Muscle of leg (tissue), 11 donors: ENCODE data around the gene TAF4. TPM values are rescaled to one million over a fixed set of nuclear protein-coding genes. Genes with fewer than 3 reads are reported as not detected.

Experiments used
- DNase-seq: peaks from one replicate; pipeline ENCODE4 v3.0.0; 2013
- H3K27ac ChIP-seq: one replicate; pipeline ENCODE4 v1.5.1; 2013; ENCODE audit warnings: mild to moderate bottlenecking, low read length, control low read depth
- H3K27me3 ChIP-seq: one replicate; pipeline ENCODE4 v1.6.1; 2013; ENCODE audit warnings: low read length; ENCODE audit not compliant: control insufficient read depth, insufficient read depth
- H3K36me3 ChIP-seq: one replicate; pipeline ENCODE4 v1.6.1; 2013; ENCODE audit warnings: low read length; ENCODE audit not compliant: control insufficient read depth, insufficient read depth
- H3K4me1 ChIP-seq: one replicate; pipeline ENCODE4 v1.6.1; 2013; ENCODE audit warnings: low read length; ENCODE audit not compliant: control insufficient read depth, insufficient read depth
- H3K4me3 ChIP-seq: one replicate; pipeline ENCODE4 v1.5.1; 2013; ENCODE audit warnings: low read length, control low read depth
- H3K9me3 ChIP-seq: replicated peaks from 2 replicates; pipeline ENCODE4 v1.6.1; 2013; ENCODE audit warnings: low read depth, low read length; ENCODE audit not compliant: control insufficient read depth
- WGBS: methylation state at CpG from one replicate; pipeline ENCODE4 v1.1.5; 2013; ENCODE audit warnings: missing lambda C conversion rate; ENCODE audit not compliant: insufficient coverage; 5-methylcytosine and 5-hydroxymethylcytosine counted together
- polyA plus RNA-seq, 8 donors: library from polyadenylated mRNA; unstranded; fragments of 120-200 nt; gene quantifications; one replicate each; pipeline versions ENCODE4 v1.2.1 to v1.2.3, GENCODE V29; 2013; ENCODE audit warnings: inconsistent platforms in 1 of 8, low replicate concordance in 1 of 8; ENCODE audit not compliant: insufficient read length in 8 of 8, insufficient read depth in 1 of 8
- total RNA-seq: library from RNA; stranded (reverse); fragments of 120-200 nt; gene quantifications from one replicate; pipeline ENCODE4 v1.2.4, GENCODE V29; 2013

TAF4 gene
- total and polyA plus RNA-seq, 9 donors = 5.1 to 21.5 (median 11.7) TPM

DNA sequence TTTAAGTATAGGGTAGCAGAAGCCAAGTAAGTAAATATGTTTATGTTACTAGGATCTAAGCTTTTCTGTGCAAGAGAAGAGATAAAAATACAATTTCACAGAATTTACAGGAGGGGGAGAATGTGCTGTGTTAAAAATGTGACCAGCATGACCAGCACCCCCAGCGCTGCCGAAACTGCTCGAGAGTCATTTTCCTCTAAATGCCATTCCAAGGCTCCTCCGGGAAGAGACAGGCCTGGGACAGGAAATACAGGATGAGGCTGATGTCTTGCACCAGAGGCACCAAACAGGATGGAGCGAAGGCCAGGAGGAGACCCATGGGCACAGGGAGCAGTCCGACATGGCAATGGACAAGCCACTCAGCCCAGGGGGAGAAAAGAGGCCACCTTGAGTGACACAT is 21.1 kb downstream of the TAF4 start:
- Histone ChIP-seq H3K27ac (no peak overlapping the region), H3K9me3 (no peaks in the 10 kb centered on the region), H3K36me3 (no peaks in the 10 kb centered on the region), H3K4me3 (no peak overlapping the region), H3K4me1 (peaks cover 5% of the 10 kb centered on the region), H3K27me3 (no peaks in the 10 kb centered on the region)
- DNase-seq = no peak
- 44% methylated on average over 2 of the region's 6 CpGs for WGBS

DNA sequence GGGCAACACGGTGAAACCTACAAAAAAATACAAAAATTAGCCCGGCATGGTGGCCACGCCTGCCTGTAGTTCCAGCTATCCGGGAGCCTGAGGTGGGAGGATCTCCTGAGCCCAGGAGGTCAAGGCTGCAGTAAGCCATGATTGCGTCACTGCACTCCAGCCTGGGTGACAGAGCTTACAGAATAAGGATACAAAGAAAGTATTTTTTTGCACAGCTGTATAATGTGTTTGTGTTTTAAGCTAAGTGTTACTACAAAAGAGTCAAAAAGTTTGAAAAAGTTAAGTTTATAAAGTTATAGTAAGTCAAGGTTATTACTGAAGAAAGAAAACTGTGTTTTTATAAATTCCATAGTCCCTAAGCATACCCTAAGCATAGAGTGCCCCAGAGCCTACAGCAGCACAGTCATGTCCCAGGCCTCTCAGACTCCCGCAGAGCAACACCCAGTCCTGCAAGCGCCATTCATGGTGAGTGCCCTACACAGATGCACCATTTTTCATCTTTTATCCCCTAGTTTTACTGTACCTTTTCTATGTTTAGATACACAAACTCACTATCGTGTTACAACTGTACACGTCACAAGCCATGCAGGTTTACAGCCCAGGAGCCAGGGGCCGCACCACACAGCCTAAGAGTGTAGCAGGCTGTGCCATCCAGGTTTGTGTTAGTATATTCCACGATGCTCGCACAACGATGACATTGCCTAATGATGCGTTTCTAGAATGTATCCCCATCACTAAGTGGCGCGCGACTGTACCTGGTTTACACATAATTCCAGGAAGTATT is 22.4 kb downstream of the TAF4 start:
- Histone ChIP-seq H3K27ac (no peak overlapping the region), H3K4me3 (no peak overlapping the region), H3K9me3 (peaks cover under 1% of the 10 kb centered on the region), H3K27me3 (no peaks in the 10 kb centered on the region), H3K4me1 (peaks cover 5% of the 10 kb centered on the region), H3K36me3 (no peaks in the 10 kb centered on the region)
- DNase-seq = no peak
- WGBS = 90% methylated on average over 17 of the region's 17 CpGs

DNA sequence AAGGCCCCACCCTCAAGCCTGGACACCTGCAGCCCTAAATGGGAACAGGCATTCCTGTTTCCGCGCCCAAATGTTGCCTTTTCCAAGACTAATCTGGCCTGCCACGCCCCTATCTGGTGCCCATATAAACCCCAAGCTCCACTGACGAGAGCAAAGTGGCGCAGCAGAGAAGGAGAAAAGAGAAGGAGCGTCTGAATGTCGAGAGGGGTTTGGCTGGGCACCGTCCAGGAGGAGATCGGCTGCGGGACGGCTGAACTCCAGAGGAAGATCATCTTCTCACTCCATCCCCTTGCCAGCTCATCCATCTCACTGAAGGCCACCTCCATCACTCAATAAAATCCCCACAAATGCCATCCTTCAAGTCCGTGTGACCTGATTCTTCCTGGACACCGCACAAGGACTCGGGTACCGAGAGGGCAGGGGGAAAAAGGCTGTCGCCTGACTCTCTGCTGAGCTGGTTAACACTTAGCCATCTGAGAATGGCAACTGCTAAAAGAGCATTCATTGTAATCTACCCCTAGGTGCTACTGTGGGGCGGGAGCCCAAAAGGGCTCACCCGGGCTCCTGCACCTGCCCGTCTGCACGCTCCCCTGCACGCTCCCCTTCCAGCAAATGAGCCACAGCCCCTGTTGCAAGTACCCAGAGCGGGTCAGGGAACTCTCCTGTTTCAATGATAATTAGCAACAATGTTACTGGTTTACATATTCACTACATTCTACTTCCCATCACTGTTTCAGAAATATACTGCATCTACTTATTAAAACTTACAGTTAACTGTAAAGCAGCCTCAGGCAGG is 23.5 kb downstream of the TAF4 start:
- peaks cover 7% of the 10 kb centered on the region for H3K9me3 ChIP-seq
- peaks cover 5% of the 10 kb centered on the region for H3K4me1 ChIP-seq
- H3K27me3 ChIP-seq = no peaks in the 10 kb centered on the region
- no peak overlapping the region for H3K27ac ChIP-seq
- DNase-seq = no peak
- no peaks in the 10 kb centered on the region for H3K36me3 ChIP-seq
- 92% methylated on average over 15 of the region's 22 CpGs for WGBS
- no peak overlapping the region for H3K4me3 ChIP-seq

DNA sequence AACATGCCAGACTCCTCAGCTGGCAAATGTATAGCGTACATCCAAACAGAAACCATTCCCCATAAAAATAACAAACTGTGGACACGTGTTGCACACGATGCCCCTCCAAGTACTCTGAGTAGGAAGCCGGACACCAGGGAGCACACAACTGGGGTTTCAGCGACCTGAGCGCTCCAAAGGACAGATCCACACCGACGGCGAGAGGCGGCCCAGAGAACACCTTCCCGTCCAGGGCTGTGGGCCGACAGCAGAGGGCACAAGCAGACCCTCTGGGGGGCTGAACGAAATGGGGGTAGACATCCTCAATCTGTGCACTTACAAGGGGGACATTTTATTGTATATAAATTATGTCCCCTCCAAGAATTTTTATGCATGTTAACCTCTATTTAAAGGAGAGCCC is 24.7 kb downstream of the TAF4 start:
- H3K27ac ChIP-seq = no peak overlapping the region
- peaks cover 12% of the 10 kb centered on the region for H3K9me3 ChIP-seq
- no peaks in the 10 kb centered on the region for H3K36me3 ChIP-seq
- WGBS = 78% methylated on average over 8 of the region's 13 CpGs
- no peak for DNase-seq
- H3K4me3 ChIP-seq = no peak overlapping the region
- H3K4me1 ChIP-seq = peaks cover 5% of the 10 kb centered on the region
- no peaks in the 10 kb centered on the region for H3K27me3 ChIP-seq

DNA sequence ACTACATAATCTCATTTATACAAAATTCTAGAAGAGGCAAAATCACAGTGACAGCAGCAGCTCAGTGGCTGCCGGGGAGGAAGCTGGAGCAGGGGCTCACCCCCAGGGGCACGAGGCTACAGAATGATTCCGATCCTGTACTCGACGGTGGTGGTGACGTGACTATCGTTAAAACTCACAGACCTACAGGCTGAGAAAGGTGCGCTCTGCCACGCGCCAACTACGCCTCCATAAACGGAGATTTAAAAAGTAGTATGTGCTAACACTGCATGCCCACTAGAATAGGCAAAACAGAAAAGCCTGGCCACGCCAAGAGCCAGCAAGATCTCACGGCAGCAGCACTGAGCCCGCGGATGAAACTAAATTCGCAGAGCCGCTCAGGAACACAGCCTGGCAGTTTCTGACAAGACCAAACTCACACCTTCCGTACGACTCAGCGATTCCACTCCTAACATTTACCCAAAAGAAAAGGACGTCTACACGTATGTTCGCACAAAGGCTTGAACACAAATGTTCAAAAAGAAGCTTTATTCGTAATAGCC is 25.2 kb downstream of the TAF4 start:
- DNase-seq = no peak
- H3K27ac ChIP-seq = no peak overlapping the region
- H3K36me3 ChIP-seq = no peaks in the 10 kb centered on the region
- H3K9me3 ChIP-seq = peaks cover 12% of the 10 kb centered on the region
- peaks cover 5% of the 10 kb centered on the region for H3K4me1 ChIP-seq
- H3K27me3 ChIP-seq = no peaks in the 10 kb centered on the region
- WGBS = 84% methylated on average over 25 of the region's 25 CpGs
- H3K4me3 ChIP-seq = no peak overlapping the region

DNA sequence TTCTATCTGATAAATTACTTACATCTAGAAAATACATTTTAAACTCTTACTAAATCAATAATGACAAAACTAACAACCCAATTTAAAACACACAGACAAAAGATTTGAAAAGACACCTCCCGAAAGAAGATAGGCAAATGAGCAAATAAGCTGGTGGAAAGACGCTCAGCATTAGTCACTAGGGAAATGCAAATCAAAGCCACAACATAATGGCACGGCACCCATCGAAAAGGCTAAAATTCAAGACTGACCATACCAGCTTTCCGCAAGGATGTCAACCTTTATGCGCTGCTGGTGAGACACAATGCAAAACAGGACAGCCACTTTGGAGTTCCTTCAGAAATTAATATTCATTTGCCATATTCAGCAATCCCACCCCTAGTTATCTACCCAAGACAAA is 25.9 kb downstream of the TAF4 start:
- no peak for DNase-seq
- no peak overlapping the region for H3K27ac ChIP-seq
- WGBS = 79% methylated on average over 5 of the region's 6 CpGs

DNA sequence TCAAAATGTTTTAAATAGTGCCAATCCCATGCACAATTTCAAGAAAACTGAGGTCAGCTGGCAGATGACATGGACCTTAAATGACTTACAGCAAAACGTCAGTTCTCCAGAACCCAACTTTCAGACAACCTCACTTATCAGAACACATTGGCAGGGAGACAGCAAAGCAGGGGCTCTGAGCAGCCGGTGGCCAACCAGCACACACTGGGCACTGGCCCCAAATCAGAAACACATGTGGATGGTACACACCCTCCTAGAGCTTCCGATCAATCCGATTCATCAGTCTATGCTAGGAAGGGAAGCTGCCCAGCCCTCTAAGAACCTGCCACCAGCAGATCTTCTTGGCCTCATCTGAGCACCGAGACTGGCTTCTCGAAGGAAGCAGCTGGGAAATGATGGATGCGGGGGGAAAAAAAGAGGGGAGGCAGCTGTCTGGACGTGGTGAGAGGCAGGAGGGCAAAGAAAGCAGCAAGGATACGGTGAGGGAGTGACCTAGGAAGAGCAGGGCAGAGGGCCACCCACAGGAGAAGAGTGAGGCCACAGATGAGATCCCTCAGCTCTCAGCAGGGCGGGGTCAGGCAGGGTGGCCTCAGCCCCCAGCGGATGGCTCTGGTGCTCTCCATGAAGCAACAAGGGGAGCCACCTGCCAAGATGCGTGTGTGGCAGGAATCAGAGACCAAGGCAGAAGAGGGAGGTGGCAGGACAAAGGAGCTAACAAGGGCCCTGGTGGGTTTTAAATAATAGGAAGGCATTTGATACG is 32.9 kb downstream of the TAF4 start:
- no peak overlapping the region for H3K4me3 ChIP-seq
- no peaks in the 10 kb centered on the region for H3K36me3 ChIP-seq
- no peak overlapping the region for H3K27ac ChIP-seq
- H3K27me3 ChIP-seq = no peaks in the 10 kb centered on the region
- no peak for DNase-seq
- peaks cover 13% of the 10 kb centered on the region for H3K9me3 ChIP-seq
- 50% methylated on average over 8 of the region's 13 CpGs for WGBS
- H3K4me1 ChIP-seq = peaks cover 8% of the 10 kb centered on the region

More for the DNA sequence above, 25.9 kb downstream of the TAF4 start:
- Histone ChIP-seq H3K9me3 (peaks cover 14% of the 10 kb centered on the region), H3K36me3 (no peaks in the 10 kb centered on the region), H3K4me3 (no peak overlapping the region), H3K4me1 (peaks cover 2% of the 10 kb centered on the region), H3K27me3 (no peaks in the 10 kb centered on the region)

DNA sequence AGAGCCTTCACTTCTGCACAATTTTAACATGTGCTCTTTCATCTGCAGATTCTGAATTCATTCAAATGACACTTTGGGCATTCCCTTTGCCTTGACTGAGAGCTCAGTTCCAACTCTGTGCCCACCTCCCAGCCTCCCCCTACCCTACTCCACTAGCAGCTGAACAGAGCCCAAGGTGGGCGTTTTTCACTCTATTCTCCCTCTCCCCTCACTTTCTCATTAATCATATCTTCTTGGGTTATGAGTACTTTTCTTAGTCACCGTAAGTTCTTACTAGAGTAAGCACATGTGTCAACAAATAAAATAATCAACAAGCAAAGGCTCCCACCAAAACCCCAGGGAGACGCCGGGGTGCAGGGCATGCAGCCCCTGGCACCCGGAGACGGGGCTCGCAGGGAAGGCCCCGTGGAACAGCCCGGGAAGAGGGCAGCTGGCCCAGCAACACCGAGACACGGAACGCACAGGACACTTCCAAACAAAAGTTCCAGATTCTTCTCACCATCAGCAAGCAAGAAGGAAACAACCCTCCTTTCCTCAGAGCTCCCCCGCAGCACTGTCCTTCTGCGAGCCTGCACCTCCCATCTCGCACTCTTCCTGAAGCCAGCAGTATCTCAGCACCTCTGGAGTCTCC is 34.1 kb downstream of the TAF4 start:
- H3K27ac ChIP-seq = no peak overlapping the region
- H3K27me3 ChIP-seq = no peaks in the 10 kb centered on the region
- H3K4me3 ChIP-seq = no peak overlapping the region
- peaks cover 14% of the 10 kb centered on the region for H3K4me1 ChIP-seq
- peaks cover 3% of the 10 kb centered on the region for H3K9me3 ChIP-seq
- WGBS = 84% methylated on average over 10 of the region's 15 CpGs
- no peak for DNase-seq
- no peaks in the 10 kb centered on the region for H3K36me3 ChIP-seq

DNA sequence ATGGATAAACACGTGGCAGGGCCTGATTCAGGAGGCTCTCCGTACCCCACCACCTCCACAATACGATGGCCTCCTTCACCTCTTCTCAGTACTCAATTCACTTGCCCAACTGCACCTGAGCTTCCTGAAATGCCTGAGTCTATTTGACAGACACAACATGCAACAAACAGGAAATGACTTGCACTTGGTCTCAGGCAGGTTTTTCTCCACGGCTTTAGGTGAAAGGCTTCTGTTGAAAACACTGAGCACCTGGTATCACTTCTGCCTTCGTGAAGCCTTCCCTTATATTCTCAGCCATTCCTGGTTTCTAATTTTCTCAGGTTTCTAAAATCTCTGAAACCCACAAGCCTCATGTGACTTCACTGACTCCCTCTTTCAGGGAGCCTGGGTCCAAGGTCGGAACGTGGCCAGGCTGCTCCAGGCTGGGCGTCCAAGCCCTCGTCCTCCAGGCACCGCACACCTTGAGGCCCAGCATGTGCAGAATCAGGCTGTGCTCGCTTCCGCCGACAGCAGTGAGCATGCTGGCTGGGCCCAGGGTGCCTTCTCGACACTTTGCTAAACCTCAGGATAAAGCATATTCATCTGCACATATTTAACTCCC is 34.7 kb downstream of the TAF4 start:
- 63% methylated on average over 14 of the region's 14 CpGs for WGBS
- DNase-seq = no peak

More for the DNA sequence above, 34.7 kb downstream of the TAF4 start:
- Histone ChIP-seq H3K4me3 (no peak overlapping the region), H3K9me3 (peaks cover 2% of the 10 kb centered on the region), H3K27ac (no peak overlapping the region), H3K36me3 (no peaks in the 10 kb centered on the region), H3K4me1 (peaks cover 20% of the 10 kb centered on the region), H3K27me3 (no peaks in the 10 kb centered on the region)
